MM.1S (cell line): ENCODE measurements around the gene FLT1.

Source experiments
- EZH2 ChIP-seq: fragments of 300-600 bp; sonication (generic); optimal IDR thresholded peaks from 2 replicates; pipeline ENCODE3; 2017; ENCODE audit warnings: low read depth, mild to moderate bottlenecking, antibody characterized with exemption, low read length, mixed read lengths
- EZH2phosphoT487 ChIP-seq: fragments of 300-600 bp; sonication (generic); IDR thresholded peaks from 2 replicates; pipeline ENCODE4 v1.6.1; 2018; ENCODE audit warnings: antibody characterized with exemption, low read length
- TF ChIP-seq, protein P1 (sequence below): fragments of 300-600 bp; sonication (generic); IDR thresholded peaks from 2 replicates; pipeline ENCODE4 v1.5.1; 2016; ENCODE audit warnings: antibody characterized with exemption, low read length, mixed read lengths

DNA sequence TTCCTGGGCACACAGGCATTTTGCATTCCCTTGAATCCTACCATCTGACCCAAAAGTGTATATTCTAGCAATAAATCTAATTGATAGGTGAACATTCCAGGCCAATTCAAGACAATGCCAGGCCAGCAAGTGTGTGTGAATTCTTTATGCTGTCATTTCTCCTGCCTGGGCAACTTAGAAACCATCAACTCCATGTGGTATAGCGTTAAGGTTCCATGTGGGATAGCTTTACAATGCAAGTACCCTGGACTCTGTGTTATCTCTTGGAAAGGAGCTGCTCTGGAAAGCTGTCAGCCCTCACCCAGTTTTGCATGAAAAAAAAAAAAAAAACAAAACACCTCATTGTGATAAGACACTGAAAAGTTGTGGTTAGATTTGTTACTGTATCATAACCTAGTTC is 15.6 kb upstream of the FLT1 start:
- TF ChIP-seq, protein P1, sequence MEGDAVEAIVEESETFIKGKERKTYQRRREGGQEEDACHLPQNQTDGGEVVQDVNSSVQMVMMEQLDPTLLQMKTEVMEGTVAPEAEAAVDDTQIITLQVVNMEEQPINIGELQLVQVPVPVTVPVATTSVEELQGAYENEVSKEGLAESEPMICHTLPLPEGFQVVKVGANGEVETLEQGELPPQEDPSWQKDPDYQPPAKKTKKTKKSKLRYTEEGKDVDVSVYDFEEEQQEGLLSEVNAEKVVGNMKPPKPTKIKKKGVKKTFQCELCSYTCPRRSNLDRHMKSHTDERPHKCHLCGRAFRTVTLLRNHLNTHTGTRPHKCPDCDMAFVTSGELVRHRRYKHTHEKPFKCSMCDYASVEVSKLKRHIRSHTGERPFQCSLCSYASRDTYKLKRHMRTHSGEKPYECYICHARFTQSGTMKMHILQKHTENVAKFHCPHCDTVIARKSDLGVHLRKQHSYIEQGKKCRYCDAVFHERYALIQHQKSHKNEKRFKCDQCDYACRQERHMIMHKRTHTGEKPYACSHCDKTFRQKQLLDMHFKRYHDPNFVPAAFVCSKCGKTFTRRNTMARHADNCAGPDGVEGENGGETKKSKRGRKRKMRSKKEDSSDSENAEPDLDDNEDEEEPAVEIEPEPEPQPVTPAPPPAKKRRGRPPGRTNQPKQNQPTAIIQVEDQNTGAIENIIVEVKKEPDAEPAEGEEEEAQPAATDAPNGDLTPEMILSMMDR: no peak
- TF ChIP-seq EZH2phosphoT487: no peak
- no peak for TF ChIP-seq EZH2
